HL-60/S4 treated with phorbol 12-myristate 13-acetate at 8.2 ng/mL for 4 days and 3 days (cell line): ENCODE results near the gene NF2.
"Not testable (repeated sequence)": the region's sequence is repeated elsewhere in the genome, so short reads cannot be mapped to it uniquely, and the experiment has no call there.

Source experiments
- in situ Hi-C: fragments of 300-500 bp; cut with MboI; formaldehyde crosslinking; loops from 2 replicates; pipeline ENCODE4 v1.15.0; 2022; ENCODE audit warnings: low sequenced_read_pairs

Gene NF2

DNA sequence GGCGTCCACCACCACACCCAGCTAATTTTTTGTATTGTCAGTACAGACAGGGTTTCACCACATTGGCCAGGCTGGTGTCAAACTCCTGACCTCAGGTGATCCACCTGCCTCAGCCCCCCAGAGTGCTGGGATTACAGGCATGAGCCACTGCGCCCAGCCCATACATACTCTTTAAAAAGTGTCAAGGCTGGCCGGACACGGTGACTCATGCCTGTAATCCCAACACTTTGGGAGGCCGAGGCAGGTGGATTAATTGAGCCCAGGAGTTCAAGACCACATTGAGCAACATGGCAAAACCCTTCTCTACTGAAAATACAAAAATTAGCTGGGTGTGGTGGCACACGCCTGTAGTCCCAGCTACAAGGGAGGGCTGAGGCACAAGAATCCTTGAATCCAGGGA, 9.0 kb upstream of the NF2 start:
- in situ Hi-C loops, result not testable (repeated sequence)

DNA sequence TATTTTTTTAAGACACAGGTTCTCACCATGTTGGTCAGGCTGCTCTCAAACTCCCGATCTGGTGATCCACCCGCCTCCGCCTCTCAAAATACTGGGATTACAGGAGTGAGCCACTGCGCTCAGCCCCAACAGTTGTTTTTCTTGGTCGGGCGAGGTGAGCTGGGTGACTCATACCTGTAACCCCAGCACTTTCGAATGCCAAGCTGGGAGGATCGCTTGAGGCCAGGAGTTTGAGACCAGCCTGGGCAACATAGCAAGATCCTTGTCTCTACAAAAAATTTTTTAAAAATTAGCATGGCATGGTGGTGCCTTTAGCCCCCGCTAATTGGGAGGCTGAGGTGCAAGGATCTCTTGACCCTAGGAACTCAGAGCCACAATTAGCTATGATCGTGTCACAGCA, 7.0 kb upstream of the NF2 start:
- in situ Hi-C loops, result no loop called here

DNA sequence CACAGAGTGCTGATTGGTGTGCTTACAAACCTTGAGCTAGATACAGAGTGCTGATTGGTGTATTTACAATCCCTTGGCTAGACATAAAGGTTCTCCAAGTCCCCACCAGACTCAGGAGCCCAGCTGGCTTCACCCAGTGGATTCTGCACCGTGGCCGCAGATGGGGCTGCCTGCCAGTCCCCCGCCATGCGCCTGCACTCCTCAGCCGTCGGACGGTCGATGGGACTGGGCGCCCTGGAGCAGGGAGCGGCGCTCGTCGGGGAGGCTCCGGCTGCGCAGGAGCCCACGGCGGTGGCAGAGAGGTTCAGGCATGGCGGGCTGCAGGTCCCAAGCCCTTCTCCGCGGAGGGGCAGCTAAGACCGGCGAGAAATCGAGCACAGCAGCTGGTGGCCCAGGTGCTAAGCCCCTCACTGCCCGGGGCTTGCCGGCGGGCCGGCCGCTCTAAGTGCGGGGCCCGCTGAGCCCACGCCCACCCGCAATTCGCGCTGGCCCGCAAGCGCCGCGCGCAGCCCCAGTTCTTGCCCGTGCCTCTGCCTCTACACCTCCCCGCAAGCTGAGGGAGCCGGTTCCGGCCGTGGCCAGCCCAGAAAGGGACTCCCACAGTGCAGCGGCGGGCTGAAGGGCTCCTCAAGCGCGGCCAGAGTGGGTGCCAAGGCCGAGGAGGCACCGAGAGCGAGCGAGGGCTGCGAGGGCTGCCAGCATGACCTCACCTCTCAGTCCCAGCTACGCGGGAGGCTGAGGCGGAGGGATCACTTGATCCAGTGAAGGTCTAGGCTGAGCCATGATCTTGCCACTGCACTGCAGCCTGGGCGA, 5.4 kb upstream of the NF2 start:
- in situ Hi-C loops, result not testable (repeated sequence)

DNA sequence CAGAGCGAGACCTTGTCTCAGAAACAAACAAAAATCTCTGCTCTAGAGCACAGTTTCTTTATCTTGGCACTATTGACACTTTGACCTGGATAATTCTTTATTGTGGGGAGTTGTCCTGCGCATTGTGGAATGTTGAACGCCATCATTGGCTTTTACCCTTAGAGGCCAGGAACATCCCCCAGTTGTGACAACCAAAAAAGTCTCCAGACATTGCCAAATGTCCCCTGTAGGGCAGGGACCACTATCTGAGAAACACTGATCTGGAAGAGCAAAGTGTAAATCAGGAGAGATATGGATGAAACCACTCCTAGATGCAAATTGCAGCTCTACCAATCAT, 4.8 kb upstream of the NF2 start:
- in situ Hi-C loops, result no loop called here

DNA sequence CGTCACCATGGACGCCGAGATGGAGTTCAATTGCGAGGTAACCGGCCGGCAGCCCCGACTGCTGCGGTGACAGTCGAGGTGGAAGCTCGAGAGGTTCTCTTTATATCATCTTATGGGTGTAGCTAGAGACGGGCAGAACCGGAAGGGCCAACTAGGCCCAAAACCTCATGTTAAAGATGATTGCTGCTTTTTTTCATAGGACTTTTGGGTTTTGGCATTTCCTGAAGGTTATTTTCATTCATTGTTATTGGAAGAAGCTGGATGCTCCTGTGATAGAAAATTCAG, 585 bp downstream of the NF2 start:
- in situ Hi-C loops, result no loop called here

DNA sequence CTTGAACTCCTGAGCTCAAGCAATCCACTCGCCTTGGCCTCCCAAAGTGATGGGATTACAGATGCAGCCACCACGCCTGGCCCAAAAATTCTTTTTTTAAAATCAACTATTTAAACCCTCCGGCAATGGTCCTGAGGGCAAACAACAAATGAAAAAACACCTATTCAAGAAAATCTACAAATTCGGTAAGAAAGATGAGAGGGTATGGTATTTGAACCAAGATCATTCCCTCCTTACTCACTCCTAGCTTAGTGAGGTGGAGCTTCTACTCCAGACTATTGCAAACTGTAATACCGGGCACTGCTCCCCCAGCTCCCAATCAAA, 2.1 kb downstream of the NF2 start:
- in situ Hi-C loops, result no loop called here

DNA sequence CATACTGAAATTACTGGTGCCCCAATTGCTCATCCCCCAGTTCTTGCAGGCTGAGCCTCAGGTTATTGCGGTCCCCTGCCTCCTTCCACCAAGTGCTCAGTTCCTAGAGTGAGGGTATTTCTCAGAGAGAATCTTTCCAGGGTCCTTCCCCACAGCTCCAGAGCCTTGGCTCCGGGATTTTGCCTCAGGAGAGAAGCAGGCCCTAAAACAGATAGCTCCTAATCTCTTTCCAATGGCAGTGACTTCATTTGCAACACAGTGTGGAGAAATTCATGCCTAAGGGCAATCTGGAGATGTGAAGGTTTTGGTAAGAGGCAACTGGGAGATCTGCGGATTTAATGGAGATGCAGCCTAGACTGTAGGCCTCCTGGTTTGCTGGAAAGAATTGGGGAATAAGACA, 2.9 kb downstream of the NF2 start:
- in situ Hi-C loops, result no loop called here

DNA sequence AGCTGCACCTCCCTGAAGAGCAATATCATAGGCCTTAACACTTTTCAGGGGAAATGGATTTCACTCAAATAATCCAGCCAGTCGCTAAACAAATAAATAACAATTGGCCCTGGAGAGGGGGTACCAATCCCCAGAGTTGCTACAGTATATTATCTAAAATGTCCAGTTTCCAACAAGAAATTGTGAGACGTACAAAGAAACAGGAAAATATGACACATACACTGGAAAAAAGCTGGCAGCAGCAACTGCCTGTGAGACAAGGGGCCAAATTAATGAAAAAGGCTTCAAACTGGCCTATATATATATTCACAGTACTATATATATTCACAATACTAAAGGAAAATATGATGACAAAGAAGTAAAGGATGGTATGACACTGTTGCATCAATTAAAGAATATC, 4.0 kb downstream of the NF2 start:
- in situ Hi-C loops, result no loop called here

DNA sequence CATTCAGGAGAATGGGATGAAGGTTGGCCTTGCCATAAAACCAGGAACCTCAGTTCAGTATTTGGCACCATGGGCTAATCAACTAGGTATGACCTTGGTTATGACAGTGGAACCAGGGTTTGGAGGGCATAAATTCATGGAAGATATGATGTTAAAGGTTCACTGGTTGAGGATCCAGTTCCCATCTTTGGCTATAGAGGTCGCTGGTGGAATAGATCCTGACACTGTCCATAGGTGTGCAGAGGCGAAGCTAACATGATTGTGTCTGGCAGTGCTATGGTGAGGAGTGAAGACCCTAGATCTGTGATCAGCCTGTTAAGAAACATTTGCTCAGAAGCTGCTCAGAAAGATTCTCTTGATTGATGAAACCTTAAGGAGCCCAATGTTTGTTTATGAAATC, 5.7 kb downstream of the NF2 start:
- in situ Hi-C loops, result no loop called here

DNA sequence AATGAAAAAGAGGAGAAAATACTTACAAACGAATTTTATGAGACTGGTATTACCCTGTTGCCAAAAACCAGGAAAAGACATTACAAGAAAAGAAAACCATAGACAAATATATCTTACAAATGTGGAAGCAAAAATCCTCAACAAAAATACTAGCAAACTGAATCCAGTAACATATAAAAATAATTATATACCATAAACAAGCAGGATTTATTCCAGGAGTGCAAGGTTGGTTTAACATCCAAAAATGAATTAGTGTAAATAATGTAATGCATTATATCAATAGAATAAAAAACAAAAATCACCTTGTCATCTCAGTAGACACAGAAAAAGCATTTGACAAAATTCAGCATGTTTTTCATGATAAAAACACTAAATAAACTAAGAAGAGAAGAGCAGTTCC, 7.3 kb downstream of the NF2 start:
- in situ Hi-C loops, result no loop called here

DNA sequence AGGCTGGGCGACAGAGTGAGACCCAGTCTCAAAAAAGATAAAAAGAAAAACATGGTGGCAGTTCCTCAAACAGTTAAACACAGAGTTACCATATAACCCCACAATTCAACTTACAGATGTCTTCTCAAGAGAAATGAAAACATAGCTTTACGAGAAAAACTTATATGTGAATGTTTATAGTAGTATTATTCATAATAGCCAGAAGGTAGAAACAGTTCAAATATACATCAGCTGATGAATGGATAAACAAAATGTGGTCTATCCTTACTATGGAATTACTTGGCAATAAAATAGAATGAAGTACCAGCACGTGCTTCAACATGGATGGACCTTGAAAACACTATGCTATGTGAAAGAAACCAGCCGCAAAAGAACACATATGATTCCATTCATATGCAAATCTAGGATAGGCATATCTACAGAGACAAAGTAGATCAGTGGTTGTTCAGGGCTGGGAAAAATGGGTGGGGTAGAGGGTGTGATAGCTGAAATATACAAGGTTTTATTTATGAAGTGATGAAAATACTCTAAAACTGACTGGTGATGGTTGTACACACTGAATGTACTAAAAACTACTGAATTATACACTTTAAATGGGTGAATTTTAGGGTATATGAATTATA, 12.4 kb downstream of the NF2 start:
- in situ Hi-C loops, result no loop called here

DNA sequence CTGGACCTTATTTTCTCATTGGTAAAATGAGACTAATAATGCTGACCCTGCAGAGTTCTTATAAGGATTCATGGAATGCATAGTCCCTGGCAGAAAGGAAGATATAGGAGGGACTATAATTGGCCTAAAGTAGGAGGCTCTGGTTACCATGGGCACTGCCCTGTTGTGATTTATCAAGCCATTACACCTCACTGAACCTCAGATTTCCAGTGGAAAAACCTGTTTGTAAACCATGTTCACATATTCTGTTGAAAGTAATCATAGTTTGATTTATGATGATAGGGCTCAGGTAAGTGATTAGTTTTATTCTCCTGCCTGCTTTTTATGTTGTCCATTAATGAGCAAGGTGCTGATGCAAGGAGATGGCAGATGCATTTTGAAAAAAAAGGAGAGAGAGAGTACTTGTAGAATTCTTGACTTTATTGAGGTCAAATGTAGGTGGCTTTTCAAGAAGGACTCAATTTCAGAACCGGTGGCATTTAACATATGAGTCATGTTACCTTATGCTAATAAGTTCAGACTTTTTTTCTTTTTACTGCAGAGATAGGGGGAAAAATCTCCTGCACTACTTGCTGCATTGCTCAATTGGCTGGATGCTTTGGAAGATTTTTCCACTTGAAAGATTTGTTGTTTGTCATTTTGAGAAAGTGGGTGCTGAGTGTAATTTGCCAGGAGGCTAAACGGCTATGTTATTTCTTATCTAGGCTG, 14.6 kb downstream of the NF2 start:
- in situ Hi-C loops, result no loop called here

DNA sequence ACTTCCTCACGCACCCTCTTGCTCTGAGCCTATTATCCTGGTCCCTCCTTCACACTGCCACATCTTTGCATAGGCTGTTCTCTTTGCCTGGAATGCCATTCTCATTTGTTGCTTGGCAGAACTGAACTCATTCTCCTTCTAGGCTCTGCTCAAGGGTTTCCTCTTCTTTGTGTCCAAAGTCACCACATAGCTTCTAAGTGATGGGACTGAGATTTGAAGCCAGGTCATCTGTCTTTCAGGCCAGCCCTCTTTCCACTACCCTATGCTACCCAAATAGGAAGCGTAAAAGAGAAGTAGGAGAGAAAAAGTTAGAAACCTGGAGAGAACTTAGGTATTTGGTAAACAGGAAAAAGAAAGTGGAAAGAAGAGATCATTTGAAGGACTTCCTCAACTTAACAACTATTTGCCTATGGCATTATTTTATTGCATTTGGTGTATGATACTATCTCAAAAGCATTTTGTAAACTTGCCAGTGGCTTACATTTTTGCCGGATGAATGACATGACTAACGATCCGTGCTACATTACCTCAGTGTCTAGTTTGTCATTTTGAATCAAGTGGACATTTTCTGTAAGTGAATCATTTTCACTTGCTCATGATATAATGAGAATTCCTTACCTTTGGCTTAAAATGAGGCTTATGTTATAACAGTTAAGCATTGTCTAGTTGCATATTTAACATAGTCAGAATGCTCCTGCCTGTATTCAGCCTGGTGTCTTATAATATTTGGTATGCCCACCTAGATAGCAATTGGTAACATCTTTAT, 18.5 kb downstream of the NF2 start:
- in situ Hi-C loops, result no loop called here

DNA sequence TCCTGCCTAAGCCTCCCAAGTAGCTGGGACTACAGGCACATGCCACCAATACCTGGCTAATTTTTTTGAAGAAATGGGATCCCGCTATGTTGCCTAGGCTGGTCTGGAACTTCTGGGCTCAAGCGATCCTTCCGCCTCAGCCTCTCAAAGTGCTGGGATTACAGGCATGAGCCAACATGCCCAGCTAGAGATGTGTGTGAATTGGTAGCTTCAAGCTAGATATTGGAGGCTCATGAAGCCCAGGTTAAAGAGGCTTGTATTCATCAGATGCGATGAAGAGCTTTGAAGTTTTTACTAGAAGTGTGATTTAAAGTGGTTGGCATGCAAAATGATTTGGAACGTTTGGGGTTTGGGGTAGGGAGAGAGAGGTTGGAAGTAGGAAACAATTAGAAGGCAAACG, 19.6 kb downstream of the NF2 start:
- in situ Hi-C loops, result no loop called here

DNA sequence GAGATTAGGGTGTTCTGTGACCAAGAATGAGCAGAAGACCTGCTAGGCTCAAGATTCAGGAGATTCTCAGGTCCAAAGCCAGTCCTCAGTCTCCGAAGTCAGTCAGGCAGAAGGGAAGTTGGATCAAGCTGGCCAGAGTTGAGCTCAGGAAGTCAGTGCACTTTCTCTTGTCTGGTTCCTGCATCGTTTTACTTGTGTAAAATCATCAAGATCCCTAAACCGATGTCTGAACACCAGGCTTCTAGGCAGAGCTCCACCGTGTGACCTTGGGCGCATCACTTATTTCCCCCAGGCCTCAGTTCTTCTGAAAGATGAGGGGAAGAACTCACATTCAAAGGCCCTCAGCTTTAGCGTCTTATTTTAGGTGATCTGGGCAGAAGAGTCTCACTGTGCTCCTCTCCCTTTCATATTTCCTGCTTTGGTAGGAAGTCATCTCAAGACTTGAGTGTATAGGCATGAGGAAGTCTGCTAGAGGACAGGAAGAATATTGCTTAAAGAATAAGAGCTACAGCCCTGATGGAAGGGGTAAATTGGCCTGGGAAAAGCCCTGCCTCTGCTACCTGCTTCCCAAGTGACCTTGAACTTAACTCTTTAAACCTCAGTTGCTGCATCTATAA, 20.2 kb downstream of the NF2 start:
- in situ Hi-C loops, result no loop called here

DNA sequence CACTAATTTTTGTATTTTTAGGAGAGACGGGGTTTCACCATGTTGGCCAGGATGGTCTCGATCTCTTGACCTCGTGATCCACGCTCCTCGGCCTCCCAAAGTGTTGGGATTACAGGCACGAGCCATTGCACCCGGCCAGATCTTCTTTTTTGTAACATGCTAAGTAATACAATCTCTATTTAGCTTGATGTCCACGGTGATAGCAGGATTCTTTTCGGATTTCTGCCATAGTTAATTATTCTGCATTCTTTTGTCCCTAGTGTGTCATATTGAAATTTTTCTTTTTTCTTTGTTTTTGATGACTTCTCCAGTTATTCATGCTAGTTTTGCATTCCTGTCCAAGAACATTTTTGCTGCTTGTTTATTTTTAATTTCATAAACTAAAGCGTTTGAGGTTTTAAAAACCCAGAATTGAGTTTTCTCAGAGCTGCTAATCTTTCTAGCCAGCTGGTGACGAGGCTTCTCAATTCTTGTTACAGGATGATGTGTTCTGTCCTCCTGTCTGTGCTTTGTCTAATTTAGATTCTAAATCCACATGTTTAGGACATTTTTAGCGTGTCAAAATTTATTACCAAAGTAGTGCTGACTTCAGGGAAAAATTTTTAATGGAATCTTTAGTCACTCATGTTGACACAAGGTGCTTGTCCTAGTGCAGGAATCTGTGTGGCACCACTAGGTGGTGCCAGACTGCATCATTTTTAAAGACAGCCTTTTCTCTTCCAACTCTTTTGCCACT, 21.8 kb downstream of the NF2 start:
- in situ Hi-C loops, result no loop called here

DNA sequence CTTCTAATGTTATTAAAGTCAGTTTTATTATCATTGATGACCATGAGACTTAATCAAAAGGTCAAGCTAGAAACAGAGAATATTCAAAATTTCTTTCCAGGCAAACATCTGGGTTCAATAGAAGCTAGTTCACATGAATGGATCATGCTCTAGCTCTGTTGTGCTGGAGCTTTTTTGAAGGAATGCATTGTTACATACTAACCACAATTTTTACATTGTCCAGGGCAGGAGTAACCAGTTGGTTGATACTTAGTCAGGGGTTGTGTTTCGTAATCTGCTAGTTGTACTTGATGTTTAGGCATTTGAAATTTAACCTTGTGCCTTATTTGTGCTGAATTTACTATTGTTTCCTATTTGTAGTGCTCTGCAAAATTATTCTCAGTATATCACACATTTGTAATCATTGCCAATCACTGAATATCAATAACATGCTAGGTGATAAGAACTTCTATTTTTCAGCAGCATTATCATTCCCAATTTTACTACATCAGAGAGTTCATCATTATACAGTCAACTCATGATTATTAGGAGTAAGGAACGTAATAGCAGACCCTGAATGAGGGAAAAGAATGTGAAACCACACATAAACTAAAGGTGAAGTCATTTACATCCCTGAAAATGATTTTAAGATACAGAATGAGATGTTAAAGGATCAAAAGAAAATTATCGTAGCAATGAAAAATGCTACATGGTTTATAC, 23.2 kb downstream of the NF2 start:
- in situ Hi-C loops, result no loop called here

DNA sequence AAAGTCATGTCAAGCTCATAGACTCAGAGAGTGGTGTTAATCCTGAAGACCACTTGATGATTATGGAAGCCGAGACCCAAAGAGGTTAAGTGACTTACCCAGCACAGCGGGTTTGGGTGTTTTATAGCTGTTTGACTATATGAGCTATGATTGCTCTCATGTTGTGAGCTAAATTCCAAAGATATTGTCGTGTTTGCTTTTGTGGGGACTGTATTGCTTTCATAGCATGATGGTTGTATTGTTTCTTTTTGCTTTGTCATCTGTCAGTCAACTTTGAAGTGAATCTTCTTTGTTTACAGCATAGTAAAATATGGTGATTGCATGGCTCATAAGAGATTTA, 23.7 kb downstream of the NF2 start:
- in situ Hi-C loops, result no loop called here

DNA sequence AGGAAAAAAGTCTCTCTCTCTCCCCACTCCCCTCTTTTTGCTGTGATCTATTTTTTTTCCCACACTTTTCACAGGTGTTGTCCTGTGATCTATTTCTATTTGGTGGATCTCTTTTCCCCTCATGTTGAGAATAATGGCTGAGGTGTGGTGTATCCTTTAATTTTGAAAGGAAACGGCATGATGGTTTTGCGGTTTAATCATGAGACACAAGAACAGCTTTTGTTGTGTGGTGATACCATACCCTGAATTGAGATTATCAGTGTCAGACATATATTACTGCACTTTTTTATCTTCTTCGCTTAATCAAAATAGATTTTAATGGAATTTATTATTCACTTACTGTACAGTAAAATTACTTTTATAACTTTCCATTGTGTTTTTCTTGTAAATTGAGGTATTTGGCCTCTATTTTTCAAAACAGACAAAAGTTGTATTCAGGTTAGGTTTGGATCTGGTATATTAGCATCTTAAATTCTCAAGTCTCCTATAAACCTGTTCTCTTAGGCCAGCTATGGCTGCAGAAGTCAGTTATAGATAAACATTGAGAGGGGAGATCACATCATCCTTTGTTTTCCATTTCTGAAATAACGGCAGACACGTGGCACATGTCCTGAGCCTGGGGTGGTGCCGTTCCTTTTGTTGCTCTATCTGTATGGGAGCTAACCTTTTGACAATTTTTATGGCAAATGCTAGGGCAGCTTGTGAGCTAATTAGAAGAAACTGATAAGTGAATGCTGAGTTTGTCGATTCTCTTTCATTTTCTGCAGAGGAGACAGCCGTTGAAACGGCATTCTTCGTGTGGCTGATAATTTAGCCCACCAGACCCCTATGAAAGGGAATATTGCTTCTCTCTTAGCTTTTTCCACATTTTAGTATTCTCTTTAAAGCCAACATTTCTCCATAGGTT, 25.8 kb downstream of the NF2 start:
- in situ Hi-C loops, result no loop called here
